ENCODE measurements around the gene KATNB1. TPM values are rescaled to one million over a fixed set of nuclear protein-coding genes. Genes with fewer than 3 reads are reported as not detected.

KATNB1 gene
- total RNA-seq, 1 experiment from 2014 or later = 32.2 TPM

- Histone ChIP-seq H3K27me3 (ENCODE audit: insufficient read depth, low read length) (no peaks in the 10 kb centered on the region), H3K9ac (ENCODE audit: low read length) (no peak overlapping the region), H3K4me2 (ENCODE audit: low read length) (no peak overlapping the region), H3K4me3 (replicated peaks in 1 of 2; ENCODE audit: low read depth in 1 of 2, low read length in 2 of 2) (no peak overlapping the region), H3K36me3 (ENCODE audit: control insufficient read depth in 1 of 2, insufficient read depth in 2 of 2, low read length in 2 of 2) (no peaks in the 10 kb centered on the region), H3K79me2 (ENCODE audit: insufficient read depth, low read length) (no peaks in the 10 kb centered on the region), H3K9me2 (ENCODE audit: insufficient read depth) (no peaks in the 10 kb centered on the region), H3K9me3 (ENCODE audit: control insufficient read depth in 1 of 2, insufficient read depth in 1 of 2, low read depth in 1 of 2, low read length in 2 of 2) (no peaks in the 10 kb centered on the region), H4K20me1 (ENCODE audit: insufficient read depth) (no peaks in the 10 kb centered on the region), H3K4me1 (ENCODE audit: control insufficient read depth in 1 of 2, insufficient read depth in 2 of 2, low read length in 2 of 2) (peaks cover 2 to 4% of the 10 kb centered on the region in 2 experiments), H2AFZ (ENCODE audit: low read depth, low read length, poor library complexity, severe bottlenecking) (no peak overlapping the region), H3K27ac (ENCODE audit: low read depth, low read length) (no peak overlapping the region)
- intact Hi-C loops (cut with micrococcal nuclease) = no loop called here
- RAD21 ChIA-PET (ENCODE audit: low non-redundant PET in 1 of 2, low total read pairs in 2 of 2, uncharacterized antibody in 2 of 2, unreplicated experiment in 2 of 2) = no interaction called here
- CTCF ChIA-PET = no interaction called here
- POLR2A ChIA-PET = no interaction called here
- no TSS peak for BruUV-seq (replicated peaks)
- TF ChIP-seq EGR1 (IDR thresholded peaks at IDR 0.05; ENCODE audit: low read depth) (no peak), ZFX (IDR thresholded peaks at IDR 0.05) (no peak), SIN3A (IDR thresholded peaks at IDR 0.05; ENCODE audit: low read depth) (no peak), POLR2AphosphoS5 (IDR thresholded peaks at IDR 0.05; ENCODE audit: low read depth, low read length) (no peak), FOSL1 (IDR thresholded peaks at IDR 0.05; ENCODE audit: low read depth) (no peak), SRF (IDR thresholded peaks at IDR 0.05; ENCODE audit: low read depth) (no peak), ZNF274 (IDR thresholded peaks at IDR 0.05; ENCODE audit: low read depth, low read length) (no peak), CBX3 (IDR thresholded peaks at IDR 0.05; ENCODE audit: low read depth) (no peak), EZH2phosphoT487 (IDR thresholded peaks at IDR 0.05; ENCODE audit: borderline replicate concordance) (no peak), ATF3 (IDR thresholded peaks at IDR 0.05) (no peak), TCF7L2 (IDR thresholded peaks at IDR 0.05; ENCODE audit: borderline replicate concordance, extremely low read depth, insufficient read depth, insufficient read length) (no peak), CEBPB (IDR thresholded peaks at IDR 0.05; ENCODE audit: low read depth) (no peak), ELF1 (IDR thresholded peaks at IDR 0.05; ENCODE audit: borderline replicate concordance, low read depth) (no peak), MAX (IDR thresholded peaks at IDR 0.05) (no peak), POLR2A (IDR thresholded peaks at IDR 0.05; ENCODE audit: borderline replicate concordance, extremely low read depth, insufficient read depth, insufficient read length) (no peak), CTCF (IDR thresholded peaks at IDR 0.05 in 2 of 3, conservative IDR thresholded peaks at IDR 0.05 in 1 of 3; ENCODE audit: borderline replicate concordance in 1 of 3, insufficient read depth in 1 of 3, low read depth in 2 of 3, low read length in 2 of 3) (no peak), RAD21 (IDR thresholded peaks at IDR 0.05; ENCODE audit: low read depth) (no peak)
- ATAC-seq (no peak), DNase-seq (ENCODE audit: low read depth, low spot score) (no peak)
Observed at GRCh38 chr16:57773655-57774295, 38.2 kb downstream of the KATNB1 start.
